ENCODE data around the gene EPB41L4A.

The EPB41L4A gene

GRCh38 chr5:112121258-112121657, 297.8 kb downstream of the EPB41L4A start:
- Histone ChIP-seq H3K9me2 (replicated peaks; ENCODE audit: control insufficient read depth, low read length) (no peaks in the 10 kb centered on the region), H3K27me3 (ENCODE audit: control insufficient read depth, low read length) (peaks cover 3% of the 10 kb centered on the region; the same call in 1 of the 2 replicates), H3K4me1 (ENCODE audit: control insufficient read depth, low read length) (no peaks in the 10 kb centered on the region), H3K27ac (ENCODE audit: low read depth, low read length) (no peak overlapping the region), H3K9me3 (ENCODE audit: control insufficient read depth, insufficient read depth, low read length) (no peaks in the 10 kb centered on the region), H3K4me3 (ENCODE audit: low read length) (no peak overlapping the region), H3F3A (ENCODE audit: control insufficient read depth, insufficient read depth) (no peaks in the 10 kb centered on the region), H3K36me3 (ENCODE audit: control insufficient read depth, low read length) (no peaks in the 10 kb centered on the region), H3K4me2 (ENCODE audit: low read length) (no peak overlapping the region), H3K79me2 (ENCODE audit: control insufficient read depth, low read length) (no peaks in the 10 kb centered on the region), H4K20me1 (ENCODE audit: control insufficient read depth, insufficient read depth, low read depth, low read length) (no peaks in the 10 kb centered on the region)
- no peak for TF ChIP-seq EZH2phosphoT487 (IDR thresholded peaks at IDR 0.05; ENCODE audit: borderline replicate concordance, low read length)
- no peak for TF ChIP-seq CTCF (IDR thresholded peaks at IDR 0.05; ENCODE audit: low read depth, low read length, poor library complexity, severe bottlenecking)

DNA sequence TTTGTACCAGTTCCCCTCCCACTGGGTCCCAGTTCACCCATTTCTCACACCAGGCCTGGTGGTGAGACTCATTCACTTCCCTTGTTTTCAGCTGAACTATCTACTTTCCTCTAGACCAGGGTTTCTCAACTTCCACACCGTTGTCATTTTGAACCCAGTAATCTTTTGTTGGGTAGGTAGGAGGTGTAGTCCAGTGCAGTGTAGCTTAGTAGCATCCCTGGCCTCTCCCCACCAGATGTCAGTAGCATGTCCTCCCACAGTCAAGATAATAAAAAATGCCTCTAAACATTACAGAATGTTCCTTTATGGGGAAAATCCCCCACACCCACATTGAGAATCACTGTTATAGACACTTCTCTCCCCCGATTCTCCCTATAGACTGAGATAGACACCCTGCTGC, 299.1 kb downstream of the EPB41L4A start:
- no peak overlapping the region for H3K27ac ChIP-seq (ENCODE audit: low read depth, low read length)
- no peaks in the 10 kb centered on the region for H3K79me2 ChIP-seq (ENCODE audit: control insufficient read depth, low read length)
- H3K27me3 ChIP-seq (ENCODE audit: control insufficient read depth, low read length): peaks cover 3% of the 10 kb centered on the region; the same call in 1 of the 2 replicates
- H3K4me2 ChIP-seq (ENCODE audit: low read length): no peak overlapping the region
- H3K4me3 ChIP-seq (ENCODE audit: low read length): no peak overlapping the region
- H4K20me1 ChIP-seq (ENCODE audit: control insufficient read depth, insufficient read depth, low read depth, low read length): no peaks in the 10 kb centered on the region
- H3F3A ChIP-seq (ENCODE audit: control insufficient read depth, insufficient read depth): no peaks in the 10 kb centered on the region
- no peak for TF ChIP-seq EZH2phosphoT487 (IDR thresholded peaks at IDR 0.05; ENCODE audit: borderline replicate concordance, low read length)
- no peaks in the 10 kb centered on the region for H3K36me3 ChIP-seq (ENCODE audit: control insufficient read depth, low read length)
- H3K9me2 ChIP-seq (replicated peaks; ENCODE audit: control insufficient read depth, low read length): no peaks in the 10 kb centered on the region
- H3K9me3 ChIP-seq (ENCODE audit: control insufficient read depth, insufficient read depth, low read length): no peaks in the 10 kb centered on the region
- no peaks in the 10 kb centered on the region for H3K4me1 ChIP-seq (ENCODE audit: control insufficient read depth, low read length)

- Histone ChIP-seq H3K36me3 (ENCODE audit: control insufficient read depth, low read length) (no peaks in the 10 kb centered on the region), H3K9me2 (replicated peaks; ENCODE audit: control insufficient read depth, low read length) (no peaks in the 10 kb centered on the region), H3K4me3 (ENCODE audit: low read length) (no peak overlapping the region), H3K27me3 (ENCODE audit: control insufficient read depth, low read length) (peaks cover 3% of the 10 kb centered on the region; the same call in 1 of the 2 replicates), H3K4me2 (ENCODE audit: low read length) (no peak overlapping the region), H3K27ac (ENCODE audit: low read depth, low read length) (no peak overlapping the region), H3K79me2 (ENCODE audit: control insufficient read depth, low read length) (no peaks in the 10 kb centered on the region), H3F3A (ENCODE audit: control insufficient read depth, insufficient read depth) (no peaks in the 10 kb centered on the region), H3K4me1 (ENCODE audit: control insufficient read depth, low read length) (no peaks in the 10 kb centered on the region), H3K9me3 (ENCODE audit: control insufficient read depth, insufficient read depth, low read length) (no peaks in the 10 kb centered on the region), H4K20me1 (ENCODE audit: control insufficient read depth, insufficient read depth, low read depth, low read length) (no peaks in the 10 kb centered on the region)
- no peak for TF ChIP-seq CTCF (IDR thresholded peaks at IDR 0.05; ENCODE audit: low read depth, low read length, poor library complexity, severe bottlenecking)
- no peak for TF ChIP-seq EZH2phosphoT487 (IDR thresholded peaks at IDR 0.05; ENCODE audit: borderline replicate concordance, low read length)
Measured at GRCh38 chr5:112119508-112119907, 299.6 kb downstream of the EPB41L4A start.

DNA sequence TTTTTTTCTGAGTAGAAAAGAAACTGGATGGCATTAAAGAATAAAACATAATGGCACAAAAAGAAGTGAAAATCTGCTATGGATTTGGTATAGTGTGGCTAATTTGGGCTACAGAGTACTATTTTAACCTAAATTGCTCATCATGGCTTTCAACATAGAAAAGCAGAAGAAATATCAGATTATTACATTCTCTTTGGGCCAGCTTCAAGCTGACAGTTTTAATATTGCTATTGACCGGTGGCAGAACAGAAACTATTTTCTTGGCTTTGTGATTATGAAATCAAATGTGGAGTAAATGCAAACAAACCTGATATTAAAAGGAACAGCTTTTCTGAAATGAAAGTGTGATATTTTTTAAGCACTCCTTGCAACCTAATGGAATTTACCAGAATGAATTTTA, 301.5 kb downstream of the EPB41L4A start:
- Histone ChIP-seq H3K4me1 (ENCODE audit: control insufficient read depth, low read length) (no peaks in the 10 kb centered on the region), H3K9me3 (ENCODE audit: control insufficient read depth, insufficient read depth, low read length) (no peaks in the 10 kb centered on the region), H4K20me1 (ENCODE audit: control insufficient read depth, insufficient read depth, low read depth, low read length) (no peaks in the 10 kb centered on the region), H3F3A (ENCODE audit: control insufficient read depth, insufficient read depth) (no peaks in the 10 kb centered on the region), H3K4me3 (ENCODE audit: low read length) (no peak overlapping the region), H3K79me2 (ENCODE audit: control insufficient read depth, low read length) (no peaks in the 10 kb centered on the region), H3K27me3 (ENCODE audit: control insufficient read depth, low read length) (peaks cover 3% of the 10 kb centered on the region; the same call in 1 of the 2 replicates), H3K9me2 (replicated peaks; ENCODE audit: control insufficient read depth, low read length) (no peaks in the 10 kb centered on the region), H3K27ac (ENCODE audit: low read depth, low read length) (no peak overlapping the region), H3K36me3 (ENCODE audit: control insufficient read depth, low read length) (no peaks in the 10 kb centered on the region), H3K4me2 (ENCODE audit: low read length) (no peak overlapping the region)
- TF ChIP-seq EZH2phosphoT487 (IDR thresholded peaks at IDR 0.05; ENCODE audit: borderline replicate concordance, low read length): no peak
- no peak for TF ChIP-seq CTCF (IDR thresholded peaks at IDR 0.05; ENCODE audit: low read depth, low read length, poor library complexity, severe bottlenecking)

Data from DOHH2 (cell line).